H9 (cell line): Measurements from ENCODE around the gene PEA15. TPM values are rescaled to one million over a fixed set of nuclear protein-coding genes. Genes with fewer than 3 reads are reported as not detected.

Experiments used
- DNase-seq: peaks from one replicate; pipeline ENCODE4 v3.0.0-alpha.2; 2017
- H2AFZ ChIP-seq: one replicate; pipeline ENCODE4 v1.6.1; 2013; ENCODE audit warnings: mild to moderate bottlenecking, low read length, control low read depth, moderate library complexity
- H2AK5ac ChIP-seq: 2 replicates; pipeline ENCODE4 v1.6.1; 2013; ENCODE audit warnings: low read length, control low read depth, mixed read lengths; ENCODE audit not compliant: insufficient read length
- H2BK120ac ChIP-seq: one replicate; pipeline ENCODE4 v1.6.1; 2013; ENCODE audit warnings: low read depth, mild to moderate bottlenecking, low read length, control low read depth, inconsistent platforms; ENCODE audit not compliant: poor library complexity, severe bottlenecking
- H2BK12ac ChIP-seq: 2 replicates; pipeline ENCODE4 v1.6.1; 2013; ENCODE audit warnings: low read length, control low read depth, mixed read lengths, low read depth; ENCODE audit not compliant: insufficient read length
- H2BK15ac ChIP-seq: 2 replicates; pipeline ENCODE4 v1.6.1; 2013; ENCODE audit warnings: low read depth, low read length, control low read depth
- H2BK20ac ChIP-seq: one replicate; pipeline ENCODE4 v1.6.1; 2013; ENCODE audit warnings: low read depth, mild to moderate bottlenecking, low read length, control low read depth, inconsistent platforms; ENCODE audit not compliant: poor library complexity, severe bottlenecking
- H2BK5ac ChIP-seq: 2 replicates; pipeline ENCODE4 v1.6.1; 2013; ENCODE audit warnings: low read length, control low read depth, mixed read lengths; ENCODE audit not compliant: insufficient read length
- H3K14ac ChIP-seq: 2 replicates; pipeline ENCODE4 v1.6.1; 2013; ENCODE audit warnings: low read length, control low read depth; ENCODE audit not compliant: insufficient read depth
- H3K18ac ChIP-seq: 2 replicates; pipeline ENCODE4 v1.6.1; 2013; ENCODE audit warnings: low read depth, mild to moderate bottlenecking, mixed read lengths, low read length, control low read depth; ENCODE audit not compliant: insufficient read length
- H3K23ac ChIP-seq: 2 replicates; pipeline ENCODE4 v1.6.1; 2013; ENCODE audit warnings: low read length, control low read depth, mixed read lengths, low read depth; ENCODE audit not compliant: insufficient read length
- H3K23me2 ChIP-seq: 2 replicates; pipeline ENCODE4 v1.6.1; 2013; ENCODE audit warnings: low read depth, mild to moderate bottlenecking, mixed read lengths, low read length, control low read depth; ENCODE audit not compliant: insufficient read length, poor library complexity, severe bottlenecking
- H3K27ac ChIP-seq: 2 replicates; pipeline ENCODE4 v1.5.1; 2013; ENCODE audit warnings: low read length, control low read depth, mixed read lengths, low read depth; ENCODE audit not compliant: insufficient read length
- H3K27me3 ChIP-seq: 2 replicates; pipeline ENCODE4 v1.6.1; 2013; ENCODE audit warnings: low read length, control low read depth, inconsistent platforms; ENCODE audit not compliant: insufficient read depth
- H3K4ac ChIP-seq: 2 replicates; pipeline ENCODE4 v1.6.1; 2013; ENCODE audit warnings: low read depth, mild to moderate bottlenecking, control low read depth, inconsistent platforms, low read length, moderate library complexity
- H3K4me1 ChIP-seq: 2 replicates; pipeline ENCODE4 v1.6.1; 2013; ENCODE audit warnings: low read length, control low read depth, inconsistent platforms; ENCODE audit not compliant: insufficient read depth
- H3K4me2 ChIP-seq: 2 replicates; pipeline ENCODE4 v1.6.1; 2013; ENCODE audit warnings: low read length, control low read depth, mixed read lengths; ENCODE audit not compliant: insufficient read length, insufficient read depth
- H3K56ac ChIP-seq: 2 replicates; pipeline ENCODE4 v1.6.1; 2013; ENCODE audit warnings: low read depth, mild to moderate bottlenecking, mixed read lengths, low read length, control low read depth; ENCODE audit not compliant: insufficient read length
- H3K79me1 ChIP-seq: 2 replicates; pipeline ENCODE4 v1.6.1; 2013; ENCODE audit warnings: low read depth, mild to moderate bottlenecking, moderate library complexity, low read length, control low read depth, inconsistent platforms; ENCODE audit not compliant: insufficient read depth, poor library complexity, severe bottlenecking
- H3K79me2 ChIP-seq: 2 replicates; pipeline ENCODE4 v1.6.1; 2013; ENCODE audit warnings: low read length, control low read depth, inconsistent platforms; ENCODE audit not compliant: insufficient read depth
- H3K9ac ChIP-seq: 2 replicates; pipeline ENCODE4 v1.6.1; 2013; ENCODE audit warnings: low read length, control low read depth, mixed read lengths; ENCODE audit not compliant: insufficient read length; ENCODE audit errors: extremely low read depth
- H3K9me3 ChIP-seq: one replicate; pipeline ENCODE4 v1.6.1; 2013; ENCODE audit warnings: low read depth, low read length, inconsistent platforms; ENCODE audit not compliant: control insufficient read depth
- H3T11ph ChIP-seq: one replicate; pipeline ENCODE4 v1.6.1; 2013; ENCODE audit warnings: mild to moderate bottlenecking, low read length, control low read depth, inconsistent platforms
- H4K20me1 ChIP-seq: one replicate; pipeline ENCODE4 v1.6.1; 2013; ENCODE audit not compliant: control insufficient read depth, insufficient read length, insufficient read depth
- H4K5ac ChIP-seq: 2 replicates; pipeline ENCODE4 v1.6.1; 2013; ENCODE audit warnings: low read depth, mild to moderate bottlenecking, mixed read lengths, low read length, control low read depth; ENCODE audit not compliant: insufficient read length
- H4K8ac ChIP-seq: replicated peaks from 2 replicates; pipeline ENCODE4 v1.6.1; 2013; ENCODE audit warnings: low read length, control low read depth, mixed read lengths, low read depth; ENCODE audit not compliant: insufficient read length
- H4K91ac ChIP-seq: 2 replicates; pipeline ENCODE4 v1.6.1; 2013; ENCODE audit warnings: low read depth, mild to moderate bottlenecking, moderate library complexity, mixed read lengths, low read length, control low read depth; ENCODE audit not compliant: insufficient read length
- H3K27ac Mint-ChIP-seq, 3 experiments: 2 replicates in 2 of 3; 3 replicates in 1 of 3; pipeline ENCODE4 v1.8.0; 2020 to 2021; ENCODE audit warnings: mixed read lengths in 3 of 3, mild to moderate bottlenecking in 1 of 3, moderate library complexity in 1 of 3
- H3K27me3 Mint-ChIP-seq: 2 replicates; pipeline ENCODE4 v1.8.0; 2021; ENCODE audit warnings: low read depth, mild to moderate bottlenecking, moderate library complexity, mixed read lengths
- H3K36me3 Mint-ChIP-seq, 3 experiments: 2 replicates in 2 of 3; 3 replicates in 1 of 3; pipeline ENCODE4 v1.8.0; 2020 to 2021; ENCODE audit warnings: low read depth in 3 of 3, mixed read lengths in 3 of 3; ENCODE audit not compliant: insufficient read depth in 1 of 3
- H3K4me1 Mint-ChIP-seq, 2 experiments: 2 replicates each; pipeline ENCODE4 v1.8.0; 2020; ENCODE audit warnings: mixed read lengths in 2 of 2
- H3K4me3 Mint-ChIP-seq, 2 experiments: 2 replicates in 1 of 2; 3 replicates in 1 of 2; pipeline ENCODE4 v1.8.0; 2020 to 2021; ENCODE audit warnings: mild to moderate bottlenecking in 2 of 2, mixed read lengths in 2 of 2, moderate library complexity in 1 of 2
- H3K9me3 Mint-ChIP-seq, 2 experiments: 2 replicates in 1 of 2; 3 replicates in 1 of 2; pipeline ENCODE4 v1.8.0; 2020; ENCODE audit warnings: mild to moderate bottlenecking in 2 of 2, mixed read lengths in 2 of 2, moderate library complexity in 1 of 2
- CTCF ChIP-seq: fragments of 200-600 bp; sonication (generic); conservative IDR thresholded peaks from 3 replicates; pipeline ENCODE4 v1.8.0; 2021; ENCODE audit warnings: antibody characterized with exemption, mild to moderate bottlenecking
- WGBS: extraction: QIAGEN DNeasy Blood & Tissue Kit; methylation state at CpG from one replicate; pipeline ENCODE4 v1.1.7; 2013; ENCODE audit warnings: missing lambda C conversion rate, low lambda C conversion rate, mixed read lengths; ENCODE audit not compliant: insufficient read length; ENCODE audit errors: extremely low coverage; 5-methylcytosine and 5-hydroxymethylcytosine counted together
- total RNA-seq: library from RNA; stranded (reverse); gene quantifications from 2 replicates; pipeline ENCODE4 v1.2.1, GENCODE V29; 2021

PEA15 gene
- total RNA-seq, 1 experiment from 2014 or later: 82.1 TPM

- Histone ChIP-seq H2BK20ac (no peak overlapping the region), H2AK5ac (no peak overlapping the region), H2AFZ (no peak overlapping the region), H3K4ac (no peak overlapping the region), H3K9me3 (no peaks in the 10 kb centered on the region), H4K20me1 (no peaks in the 10 kb centered on the region), H4K5ac (no peak overlapping the region), H4K91ac (no peak overlapping the region), H3K56ac (no peak overlapping the region), H4K8ac (no peak overlapping the region), H3T11ph (no peak overlapping the region), H2BK120ac (no peak overlapping the region), H3K79me1 (peaks cover 2% of the 10 kb centered on the region), H3K27me3 (no peaks in the 10 kb centered on the region), H2BK5ac (no peak overlapping the region), H3K4me1 (0 out of 2 replicates have a peak, but pooled peaks cover 2% of the 10 kb centered on the region), H3K23ac (no peak overlapping the region), H3K9ac (peak overlapping the region; percentile 98), H3K79me2 (peaks cover 6% of the 10 kb centered on the region), H2BK15ac (no peak overlapping the region), H3K27ac (peak overlapping the region; percentile 81), H3K4me2 (peak overlapping the region; percentile 42), H3K18ac (no peak overlapping the region), H3K23me2 (peaks cover 4% of the 10 kb centered on the region), H3K14ac (no peak overlapping the region), H2BK12ac (no peak overlapping the region)
- Mint-ChIP-seq H3K4me3 (peak overlapping the region; percentile 98 to 100), H3K27me3 (peaks cover 12% of the 10 kb centered on the region), H3K27ac (peak overlapping the region; percentile 98 to 100 (median 99)), H3K36me3 (peaks cover 7 to 20% (median 12%) of the 10 kb centered on the region in 3 experiments), H3K4me1 (peaks cover 25 to 31% of the 10 kb centered on the region in 2 experiments), H3K9me3 (no peaks in the 10 kb centered on the region)
- no peak for DNase-seq
- no CpG with 5 or more reads among the region's 8 CpGs for WGBS
- TF ChIP-seq CTCF: no peak
Observed at GRCh38 chr1:160261556-160261892, 56.3 kb downstream of the PEA15 start.
